ENCODE data around the gene LPAR6.

GRCh38 chr13:48431431-48431830, 18.5 kb upstream of the LPAR6 start:
- TF ChIP-seq POLR2AphosphoS5 (IDR thresholded peaks at IDR 0.05) (no peak), POLR2A (IDR thresholded peaks at IDR 0.05) (no peak), EP300 (IDR thresholded peaks at IDR 0.05) (no peak)
- TF ChIP-seq, protein P1, sequence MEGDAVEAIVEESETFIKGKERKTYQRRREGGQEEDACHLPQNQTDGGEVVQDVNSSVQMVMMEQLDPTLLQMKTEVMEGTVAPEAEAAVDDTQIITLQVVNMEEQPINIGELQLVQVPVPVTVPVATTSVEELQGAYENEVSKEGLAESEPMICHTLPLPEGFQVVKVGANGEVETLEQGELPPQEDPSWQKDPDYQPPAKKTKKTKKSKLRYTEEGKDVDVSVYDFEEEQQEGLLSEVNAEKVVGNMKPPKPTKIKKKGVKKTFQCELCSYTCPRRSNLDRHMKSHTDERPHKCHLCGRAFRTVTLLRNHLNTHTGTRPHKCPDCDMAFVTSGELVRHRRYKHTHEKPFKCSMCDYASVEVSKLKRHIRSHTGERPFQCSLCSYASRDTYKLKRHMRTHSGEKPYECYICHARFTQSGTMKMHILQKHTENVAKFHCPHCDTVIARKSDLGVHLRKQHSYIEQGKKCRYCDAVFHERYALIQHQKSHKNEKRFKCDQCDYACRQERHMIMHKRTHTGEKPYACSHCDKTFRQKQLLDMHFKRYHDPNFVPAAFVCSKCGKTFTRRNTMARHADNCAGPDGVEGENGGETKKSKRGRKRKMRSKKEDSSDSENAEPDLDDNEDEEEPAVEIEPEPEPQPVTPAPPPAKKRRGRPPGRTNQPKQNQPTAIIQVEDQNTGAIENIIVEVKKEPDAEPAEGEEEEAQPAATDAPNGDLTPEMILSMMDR (IDR thresholded peaks at IDR 0.05): no peak

Data from suprapubic skin (tissue), 4 donors.